HG02970 (cell line): ENCODE data around the gene SKIC8.

Source experiments
- ATAC-seq: cut with Tn5 transposase; IDR thresholded peaks from one replicate; pipeline ENCODE4 v1.9.1; 2021; ENCODE audit warnings: mild to moderate bottlenecking, moderate library complexity, moderate number of reproducible peaks; ENCODE audit not compliant: unreplicated experiment, low FRiP score

SKIC8 gene

GRCh38 chr15:78302579-78303312 lies 3.3 kb upstream of the SKIC8 start:
- ATAC-seq: no peak

GRCh38 chr15:78301828-78302227 lies 2.4 kb upstream of the SKIC8 start:
- no peak for ATAC-seq

- ATAC-seq: no peak
Measured at GRCh38 chr15:78301326-78301725, 1.9 kb upstream of the SKIC8 start.

GRCh38 chr15:78292219-78292618 lies 7.2 kb downstream of the SKIC8 start:
- no peak for ATAC-seq

GRCh38 chr15:78291698-78292097 lies 7.7 kb downstream of the SKIC8 start:
- ATAC-seq: no peak

GRCh38 chr15:78291052-78291451 lies 8.4 kb downstream of the SKIC8 start:
- ATAC-seq: no peak

GRCh38 chr15:78290222-78290621 lies 9.2 kb downstream of the SKIC8 start:
- no peak for ATAC-seq

- ATAC-seq: no peak
Measured at GRCh38 chr15:78284758-78285157, 14.7 kb downstream of the SKIC8 start.

GRCh38 chr15:78282324-78282723 lies 17.1 kb downstream of the SKIC8 start:
- no peak for ATAC-seq

GRCh38 chr15:78280319-78281072 lies 18.9 kb downstream of the SKIC8 start:
- no peak for ATAC-seq

GRCh38 chr15:78276064-78276943 lies 23.1 kb downstream of the SKIC8 start:
- no peak for ATAC-seq

- ATAC-seq: no peak
Measured at GRCh38 chr15:78274994-78275393, 24.4 kb downstream of the SKIC8 start.

- ATAC-seq: no peak
Measured at GRCh38 chr15:78272776-78273175, 26.6 kb downstream of the SKIC8 start.

- no peak for ATAC-seq
Measured at GRCh38 chr15:78272316-78272715, 27.1 kb downstream of the SKIC8 start.

- ATAC-seq: no peak
Measured at GRCh38 chr15:78266806-78267205, 32.6 kb downstream of the SKIC8 start.

- no peak for ATAC-seq
Measured at GRCh38 chr15:78266229-78266628, 33.2 kb downstream of the SKIC8 start.

- ATAC-seq: no peak
Measured at GRCh38 chr15:78265752-78266224, 33.6 kb downstream of the SKIC8 start.

GRCh38 chr15:78265137-78265460 lies 34.3 kb downstream of the SKIC8 start:
- ATAC-seq: no peak

- ATAC-seq: no peak
Measured at GRCh38 chr15:78264304-78265136, 34.9 kb downstream of the SKIC8 start, which contains the start of gene DNAJA4. Gene DNAJA4, plus strand, starts transcription at chr15:78264562. Its CDS starts 202 bp downstream, at chr15:78264764.

GRCh38 chr15:78263907-78264303 lies 35.5 kb downstream of the SKIC8 start:
- no peak for ATAC-seq
